HepG2 (cell line): ENCODE data around the gene EIF2B1. TPM values are rescaled to one million over a fixed set of nuclear protein-coding genes. Genes with fewer than 3 reads are reported as not detected.

Experiments
- ATF1 ChIP-seq: IDR thresholded peaks from 2 replicates; pipeline ENCODE4 v1.6.1; 2016; ENCODE audit warnings: mild to moderate bottlenecking, control low read depth
- CBX5 ChIP-seq: sonication (generic); formaldehyde crosslinking; IDR thresholded peaks from 2 replicates; pipeline ENCODE4 v1.4.0; 2020; ENCODE audit warnings: missing genetic modification reagents, borderline replicate concordance
- DMAP1 ChIP-seq: IDR thresholded peaks from 2 replicates; pipeline ENCODE4 v1.6.1; 2016
- EP300 ChIP-seq, 3 experiments: sonication (generic) in 1 of 3; formaldehyde crosslinking in 1 of 3; IDR thresholded peaks; 2 replicates each; pipeline versions ENCODE4 v1.5.1 to v1.6.1; 2011 to 2020; ENCODE audit warnings: low read depth in 2 of 3, low read length in 2 of 3, borderline replicate concordance in 1 of 3, improper control_type of control experiment in 1 of 3, mild to moderate bottlenecking in 1 of 3, missing genetic modification reagents in 1 of 3, moderate library complexity in 1 of 3
- KLF11 ChIP-seq: IDR thresholded peaks from 2 replicates; pipeline ENCODE4 v1.6.1; 2016; ENCODE audit warnings: missing compliant biosample characterization
- MIER3 ChIP-seq: IDR thresholded peaks from 2 replicates; pipeline ENCODE4 v1.6.1; 2016; ENCODE audit warnings: missing compliant biosample characterization, borderline replicate concordance
- PHF8 ChIP-seq: sonication (generic); formaldehyde crosslinking; IDR thresholded peaks from 2 replicates; pipeline ENCODE4 v1.5.0; 2020; ENCODE audit warnings: missing genetic modification reagents
- POGK ChIP-seq: sonication (generic); formaldehyde crosslinking; conservative IDR thresholded peaks from 2 replicates; pipeline ENCODE4 v1.8.0; 2022; ENCODE audit warnings: mild to moderate bottlenecking, moderate library complexity, missing genetic modification reagents
- PRDM10 ChIP-seq: sonication (generic); formaldehyde crosslinking; IDR thresholded peaks from 2 replicates; pipeline ENCODE4 v1.4.0; 2020; ENCODE audit warnings: low read depth, missing genetic modification reagents
- SMARCC2 ChIP-seq: fragments of 450-650 bp; IDR thresholded peaks from 2 replicates; pipeline ENCODE4 v1.6.1; 2017; ENCODE audit warnings: antibody characterized with exemption, mild to moderate bottlenecking
- SOX6 ChIP-seq, 2 experiments: fragments of 450-650 bp in 1 of 2; sonication (generic) in 1 of 2; formaldehyde crosslinking in 1 of 2; IDR thresholded peaks; 2 replicates each; pipeline versions ENCODE4 v1.4.0 to v1.6.1; 2017 to 2020; ENCODE audit warnings: antibody characterized with exemption in 1 of 2, mild to moderate bottlenecking in 1 of 2, missing genetic modification reagents in 1 of 2
- SP4 ChIP-seq: sonication (generic); formaldehyde crosslinking; IDR thresholded peaks from 2 replicates; pipeline ENCODE4 v1.8.1; 2023; ENCODE audit warnings: mild to moderate bottlenecking, missing genetic modification reagents
- ZNF333 ChIP-seq: sonication (generic); formaldehyde crosslinking; IDR thresholded peaks from 2 replicates; pipeline ENCODE4 v1.4.0; 2020; ENCODE audit warnings: mild to moderate bottlenecking, missing genetic modification reagents, borderline replicate concordance
- ZNF512B ChIP-seq: sonication (generic); formaldehyde crosslinking; IDR thresholded peaks from 2 replicates; pipeline ENCODE4 v1.5.1; 2020; ENCODE audit warnings: missing genetic modification reagents, mild to moderate bottlenecking, borderline replicate concordance
- polyA plus RNA-seq, 8 experiments: library from polyadenylated mRNA; depleted of rRNA in 3 of 8; stranded (reverse) in 7 of 8; unstranded in 1 of 8; fragments of >200 nt; fragmentation: Illumina TruSeq in 4 of 8; extraction: Trizol in 4 of 8; gene quantifications; 2 replicates each; pipeline versions ENCODE4 v1.2.1 to v1.2.3, GENCODE V29; 2011 to 2016; ENCODE audit warnings: low read depth in 4 of 8, missing spikeins in 1 of 8, mixed read lengths in 1 of 8; ENCODE audit not compliant: insufficient read depth in 1 of 8
- total RNA-seq, 5 experiments: library from RNA; depleted of rRNA; stranded (reverse); fragments of >200 nt; fragmentation: Illumina TruSeq; extraction: Trizol; gene quantifications; 2 replicates each; pipeline ENCODE4 v1.2.3, GENCODE V29; 2016; ENCODE audit warnings: low read depth in 1 of 5
- TF ChIP-seq, protein P1 (sequence below): sonication (generic); formaldehyde crosslinking; IDR thresholded peaks from 2 replicates; pipeline ENCODE4 v1.8.1; 2022; ENCODE audit warnings: mild to moderate bottlenecking, missing genetic modification reagents

The EIF2B1 gene
- total and polyA plus RNA-seq, 2 of the 13 experiments (the other 11 are each of a cell fraction or from before 2014, with no cell fraction given), result 18.7 to 37.4 TPM

DNA sequence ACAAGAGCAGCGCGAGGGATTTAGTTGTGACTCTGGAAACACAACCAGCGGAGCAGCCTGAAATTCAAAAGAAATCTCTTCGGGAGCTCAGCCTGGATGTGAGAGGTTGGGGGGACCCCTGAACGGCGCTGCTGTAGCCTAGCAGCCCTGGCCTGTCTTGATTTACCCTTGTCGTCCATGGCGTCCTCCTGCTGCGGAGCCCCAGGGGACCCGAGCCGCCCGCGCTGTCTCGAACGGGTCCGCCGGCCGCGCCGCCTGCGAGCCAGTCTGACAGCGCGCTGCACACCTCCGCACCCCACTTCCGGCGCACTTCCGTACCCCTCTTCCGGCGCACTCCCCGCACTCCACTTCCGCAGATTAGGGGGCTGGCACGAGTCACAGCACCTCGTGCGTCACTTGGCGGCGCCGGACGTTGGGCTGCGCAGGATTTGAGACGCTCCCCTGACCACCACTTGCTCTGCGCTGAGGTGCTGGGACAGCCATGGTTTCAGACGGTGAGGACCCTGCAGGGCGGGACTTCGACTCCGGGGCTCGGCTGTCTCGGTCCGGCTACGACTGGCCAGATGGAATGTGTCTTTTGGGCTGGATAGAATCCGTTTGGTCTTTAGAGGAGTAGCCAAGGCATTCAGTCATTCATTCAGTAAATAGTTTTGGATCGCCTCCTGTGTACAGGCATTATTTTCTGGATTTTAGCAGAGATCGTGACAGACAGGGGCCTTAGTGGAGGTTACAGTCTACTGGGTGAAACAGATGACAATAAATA, at the start of gene EIF2B1, which contains the start of gene GTF2H3 (continued):
- TF ChIP-seq ZNF512B (CRISPR knock-in tag) (peak; percentile 22; the same call in 1 of the 2 replicates), SMARCC2 (peak; percentile 9; the same call in 1 of the 2 replicates), SOX6 (IDR thresholded peaks at IDR 0.05) (no peak), SOX6 (CRISPR knock-in tag; IDR thresholded peaks at IDR 0.05) (peak; percentile 71), ATF1 (CRISPR knock-in tag) (peak; percentile 100), DMAP1 (peak; percentile 89), ZNF333 (no peak), POGK (CRISPR knock-in tag) (peak; percentile 94), KLF11 (CRISPR knock-in tag) (peak; percentile 18; the same call in 1 of the 2 replicates), SP4 (peak; percentile 91), PRDM10 (CRISPR knock-in tag) (0 out of 2 replicates have a peak, but pooled peaks have one; percentile 61), CBX5 (CRISPR knock-in tag) (peak; percentile 44; the same call in 1 of the 2 replicates), EP300 (IDR thresholded peaks at IDR 0.05; ENCODE audit: low read depth in 2 of 2, low read length in 2 of 2) (peak in 1 of 2 experiments; percentile 56; a peak in 1 of 4 replicates), EP300 (CRISPR knock-in tag; IDR thresholded peaks at IDR 0.05; ENCODE audit: borderline replicate concordance) (no peak), MIER3 (peak; percentile 94; the same call in 1 of the 2 replicates), PHF8 (CRISPR knock-in tag) (peak; percentile 95)
- TF ChIP-seq, protein P1, sequence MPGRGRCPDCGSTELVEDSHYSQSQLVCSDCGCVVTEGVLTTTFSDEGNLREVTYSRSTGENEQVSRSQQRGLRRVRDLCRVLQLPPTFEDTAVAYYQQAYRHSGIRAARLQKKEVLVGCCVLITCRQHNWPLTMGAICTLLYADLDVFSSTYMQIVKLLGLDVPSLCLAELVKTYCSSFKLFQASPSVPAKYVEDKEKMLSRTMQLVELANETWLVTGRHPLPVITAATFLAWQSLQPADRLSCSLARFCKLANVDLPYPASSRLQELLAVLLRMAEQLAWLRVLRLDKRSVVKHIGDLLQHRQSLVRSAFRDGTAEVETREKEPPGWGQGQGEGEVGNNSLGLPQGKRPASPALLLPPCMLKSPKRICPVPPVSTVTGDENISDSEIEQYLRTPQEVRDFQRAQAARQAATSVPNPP (CRISPR knock-in tag), result peak; percentile 78; the same call in 1 of the 2 replicates
